Common myeloid progenitor, CD34-positive (primary cell): Measurements from ENCODE around the gene FBXL20.

Experiments
- CTCF ChIA-PET: fragments of 350-600 bp; sonication (Branson Sonifier 250); formaldehyde crosslinking; loops from one replicate; lab custom pipeline; 2021; ENCODE audit warnings: antibody characterized with exemption; lab: Charles Lee
- POLR2A ChIA-PET: fragments of 350-600 bp; sonication (Branson Sonifier 250); formaldehyde crosslinking; loops from one replicate; lab custom pipeline; 2021; ENCODE audit warnings: antibody characterized with exemption; lab: Charles Lee
- DNase-seq, 3 donors: peaks; one replicate each; pipeline versions ENCODE4 v3.0.0 to v3.0.0-alpha.2; 2013
- H3K27ac ChIP-seq, 2 experiments: 1 replicate in 1 of 2; 2 replicates in 1 of 2; pipeline ENCODE4 v1.7.0; 2013; ENCODE audit warnings: inconsistent platforms in 2 of 2, low read length in 2 of 2, mild to moderate bottlenecking in 2 of 2, low read depth in 1 of 2, moderate library complexity in 1 of 2; ENCODE audit not compliant: severe bottlenecking in 2 of 2, insufficient read depth in 1 of 2, poor library complexity in 1 of 2
- H3K27me3 ChIP-seq, 5 experiments: replicated peaks in 2 of 5; 1 replicate in 3 of 5; 2 replicates in 2 of 5; pipeline versions ENCODE4 v1.6.1 to v1.7.0; 2013; ENCODE audit warnings: low read length in 4 of 5, mild to moderate bottlenecking in 2 of 5, moderate library complexity in 2 of 5, inconsistent platforms in 1 of 5; ENCODE audit not compliant: insufficient read depth in 5 of 5, control insufficient read depth in 4 of 5
- H3K36me3 ChIP-seq, 4 experiments: 1 replicate in 2 of 4; 2 replicates in 2 of 4; pipeline versions ENCODE4 v1.6.1 to v1.7.0; 2013; ENCODE audit warnings: low read length in 3 of 4, control low read depth in 1 of 4, mild to moderate bottlenecking in 1 of 4; ENCODE audit not compliant: control insufficient read depth in 4 of 4, insufficient read depth in 4 of 4
- H3K4me1 ChIP-seq, 4 experiments: 1 replicate in 3 of 4; 2 replicates in 1 of 4; pipeline versions ENCODE4 v1.6.1 to v1.7.1; 2013; ENCODE audit warnings: low read length in 3 of 4, mild to moderate bottlenecking in 3 of 4, control low read depth in 1 of 4, inconsistent platforms in 1 of 4, moderate library complexity in 1 of 4; ENCODE audit not compliant: control insufficient read depth in 4 of 4, insufficient read depth in 4 of 4; ENCODE audit errors: control extremely low read depth in 1 of 4
- H3K4me3 ChIP-seq, 7 experiments: 1 replicate in 4 of 7; 2 replicates in 3 of 7; pipeline versions ENCODE4 v1.5.1 to v1.7.0; 2013; ENCODE audit warnings: mild to moderate bottlenecking in 7 of 7, low read length in 6 of 7, moderate library complexity in 6 of 7, inconsistent platforms in 2 of 7, low read depth in 2 of 7, control low read depth in 1 of 7; ENCODE audit not compliant: insufficient read depth in 4 of 7, control insufficient read depth in 1 of 7; ENCODE audit errors: extremely low read depth in 1 of 7
- H3K9me3 ChIP-seq, 5 experiments: 1 replicate in 4 of 5; 2 replicates in 1 of 5; pipeline versions ENCODE4 v1.6.1 to v1.7.1; 2013; ENCODE audit warnings: low read length in 4 of 5, mild to moderate bottlenecking in 2 of 5, inconsistent platforms in 1 of 5, low read depth in 1 of 5, moderate library complexity in 1 of 5; ENCODE audit not compliant: control insufficient read depth in 4 of 5, insufficient read depth in 2 of 5; ENCODE audit errors: control extremely low read depth in 1 of 5
- WGBS: methylation state at CpG from one replicate; pipeline ENCODE4 v1.1.5; 2013; ENCODE audit not compliant: insufficient coverage; 5-methylcytosine and 5-hydroxymethylcytosine counted together

The FBXL20 gene

DNA sequence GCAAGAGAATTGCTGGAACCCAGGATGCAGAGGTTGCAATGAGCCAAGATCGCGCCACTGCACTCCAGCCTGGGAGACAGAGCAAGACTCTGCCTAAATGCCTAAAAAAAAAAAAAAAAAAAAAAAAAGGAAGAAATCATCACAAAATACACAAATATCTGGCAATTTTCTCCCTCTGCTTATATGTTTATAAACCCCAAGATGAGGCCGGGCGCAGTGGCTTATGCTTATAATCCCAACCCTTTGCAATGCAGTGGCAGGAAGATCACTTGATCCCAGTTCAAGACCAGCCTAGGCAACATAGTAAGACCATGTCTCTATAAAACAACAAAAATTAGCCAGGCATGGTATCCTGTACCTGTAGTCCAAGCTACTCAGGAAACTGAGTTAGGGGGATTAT is 28.2 kb upstream of the FBXL20 start:
- no peak for DNase-seq
- H3K36me3 ChIP-seq: peaks cover 10 to 76% (median 49%) of the 10 kb centered on the region in 4 experiments
- no peak overlapping the region for H3K4me3 ChIP-seq
- H3K9me3 ChIP-seq: no peaks in the 10 kb centered on the region
- ChIA-PET POLR2A (no interaction called here), CTCF (no interaction called here)
- no CpG with 5 or more reads among the region's 4 CpGs for WGBS
- no peak overlapping the region for H3K27ac ChIP-seq
- H3K27me3 ChIP-seq: no peaks in the 10 kb centered on the region
- H3K4me1 ChIP-seq: no peaks in the 10 kb centered on the region

DNA sequence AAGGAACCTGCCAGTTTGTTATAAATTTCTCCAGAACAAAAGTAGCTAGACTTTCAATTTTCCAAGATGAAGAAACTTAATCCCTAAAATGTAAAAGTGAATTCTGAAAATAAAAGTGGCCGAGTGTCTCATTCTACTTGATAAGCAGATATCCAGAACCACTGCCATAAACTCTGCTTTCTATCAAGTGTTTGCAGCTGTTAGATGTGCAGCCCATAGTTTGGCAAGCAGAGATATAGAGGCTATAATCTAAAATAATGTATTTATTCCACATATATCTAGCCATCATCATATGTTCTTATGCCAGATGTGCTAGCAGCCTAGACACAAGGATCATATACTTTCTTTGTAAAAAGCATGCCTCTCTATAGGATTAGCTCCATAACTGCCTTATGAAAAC is 14.7 kb upstream of the FBXL20 start:
- WGBS: no CpG with 5 or more reads among the region's 1 CpG
- Histone ChIP-seq H3K4me1 (no peaks in the 10 kb centered on the region), H3K9me3 (no peaks in the 10 kb centered on the region), H3K36me3 (peaks cover 14 to 68% (median 39%) of the 10 kb centered on the region in 4 experiments), H3K27me3 (no peaks in the 10 kb centered on the region), H3K27ac (peak overlapping the region in 1 of 2 experiments; percentile 8), H3K4me3 (no peak overlapping the region)
- no peak for DNase-seq
- CTCF ChIA-PET: interaction anchor here (0.6 kb wide), 1 partner anchor 69 kb away, joined by 4 read pairs; no protein-coding TSS in a partner anchor
- POLR2A ChIA-PET: no interaction called here

DNA sequence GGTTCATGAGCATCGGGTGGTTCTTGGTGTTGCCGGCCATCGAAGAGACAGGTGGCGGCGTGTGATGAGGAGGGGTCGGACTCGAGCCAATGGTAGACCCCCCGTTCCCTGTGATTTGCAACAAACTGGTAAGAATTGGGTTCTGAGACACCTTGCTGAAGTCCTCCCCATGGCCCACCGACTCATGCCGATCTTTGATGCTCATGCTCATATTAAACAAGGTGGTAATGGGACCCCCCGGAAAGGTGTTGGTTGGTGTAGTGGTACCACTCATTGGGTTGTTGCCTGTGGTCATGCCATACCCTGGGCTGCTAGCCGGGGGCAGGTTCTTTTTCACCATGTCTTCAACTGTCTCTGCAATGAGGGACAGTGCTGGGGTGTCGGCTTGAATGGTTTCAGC is 8.9 kb upstream of the FBXL20 start:
- ChIA-PET POLR2A (no interaction called here), CTCF (interaction anchor here (1.0 to 1.2 kb wide), 2 partner anchors 9 to 10 kb away, joined by 3 read pairs; partner anchors contain the start of gene FBXL20)
- no peak for DNase-seq
- WGBS: 100% methylated on average over 9 of the region's 13 CpGs
- Histone ChIP-seq H3K4me3 (no peak overlapping the region), H3K4me1 (no peaks in the 10 kb centered on the region), H3K27ac (no peak overlapping the region), H3K36me3 (peaks cover 29 to 79% (median 58%) of the 10 kb centered on the region in 4 experiments), H3K9me3 (no peaks in the 10 kb centered on the region), H3K27me3 (no peaks in the 10 kb centered on the region)

DNA sequence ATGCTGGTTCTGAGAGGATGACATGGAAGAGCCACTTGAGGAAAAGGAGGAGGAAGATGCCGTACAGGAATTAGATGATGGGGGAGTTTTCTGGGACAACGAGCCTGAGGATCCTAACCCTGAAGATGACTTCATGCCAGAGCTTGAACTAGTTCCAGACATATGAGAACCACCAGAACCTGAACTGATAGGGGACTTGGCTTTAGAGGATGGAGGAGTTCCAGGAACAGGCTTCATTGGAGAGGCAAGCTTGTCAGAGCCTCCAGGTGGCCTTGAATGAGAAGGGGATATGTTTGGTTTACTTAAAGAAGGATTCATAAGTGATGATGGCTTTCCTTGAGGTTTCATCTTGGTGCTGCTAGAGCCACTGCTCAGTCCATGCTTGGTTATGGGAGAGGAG is 6.9 kb upstream of the FBXL20 start:
- peaks cover 24 to 70% (median 52%) of the 10 kb centered on the region in 4 experiments for H3K36me3 ChIP-seq
- H3K4me1 ChIP-seq: no peaks in the 10 kb centered on the region
- WGBS: 94% methylated on average over 2 of the region's 2 CpGs
- ChIA-PET POLR2A (interaction anchor here (0.7 kb wide), 1 partner anchor 43 kb away, joined by 3 read pairs; no protein-coding TSS in a partner anchor), CTCF (no interaction called here)
- no peaks in the 10 kb centered on the region for H3K9me3 ChIP-seq
- no peaks in the 10 kb centered on the region for H3K27me3 ChIP-seq
- no peak overlapping the region for H3K27ac ChIP-seq
- DNase-seq: no peak
- H3K4me3 ChIP-seq: no peak overlapping the region

DNA sequence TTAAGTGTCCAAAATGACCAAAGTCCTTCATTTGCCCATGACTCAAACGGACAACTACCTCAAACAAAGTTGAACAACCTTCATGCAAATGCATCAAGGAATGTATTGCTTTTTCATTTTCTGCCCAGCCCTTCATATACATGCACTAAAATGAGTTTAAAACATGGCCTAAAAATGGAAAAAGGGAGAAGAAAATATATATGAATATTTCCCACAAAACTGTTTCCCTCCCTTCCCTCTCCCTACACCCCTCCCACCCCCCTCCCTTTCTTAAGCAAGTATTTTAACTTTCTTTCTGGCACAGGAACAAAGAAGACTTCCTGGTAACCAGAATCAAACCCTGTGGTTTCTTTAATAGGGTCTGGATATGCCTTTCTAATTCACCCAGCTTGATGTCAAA is 5.5 kb upstream of the FBXL20 start:
- Histone ChIP-seq H3K9me3 (no peaks in the 10 kb centered on the region), H3K4me1 (peaks cover 0 to 3% (median under 1%) of the 10 kb centered on the region in 4 experiments), H3K27me3 (no peaks in the 10 kb centered on the region), H3K4me3 (no peak overlapping the region), H3K36me3 (peaks cover 21 to 62% (median 46%) of the 10 kb centered on the region in 4 experiments), H3K27ac (no peak overlapping the region)
- ChIA-PET CTCF (no interaction called here), POLR2A (no interaction called here)
- WGBS: no CpG with 5 or more reads among the region's 1 CpG
- DNase-seq: no peak

DNA sequence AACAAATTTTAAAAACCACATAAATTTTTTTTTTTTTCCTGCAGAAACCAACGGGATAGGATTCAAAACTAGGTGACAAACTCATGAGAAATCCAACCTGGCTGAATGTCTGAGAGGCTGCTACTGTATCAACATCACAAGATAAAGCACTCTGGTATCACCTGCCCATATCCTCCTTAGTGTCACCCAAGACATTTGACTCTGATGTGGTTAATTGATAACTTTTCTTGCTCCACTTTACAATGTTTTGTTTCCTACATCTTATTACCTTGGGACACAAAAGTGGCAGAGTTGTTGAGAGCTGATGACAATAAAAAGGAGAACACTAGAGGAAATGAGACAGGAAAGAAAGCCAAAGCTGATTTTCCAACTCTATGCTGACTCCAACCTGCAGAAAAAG is 4.0 kb upstream of the FBXL20 start:
- Histone ChIP-seq H3K27ac (no peak overlapping the region), H3K4me1 (peaks cover 2 to 6% (median 4%) of the 10 kb centered on the region in 4 experiments), H3K36me3 (peaks cover 19 to 54% (median 38%) of the 10 kb centered on the region in 4 experiments), H3K9me3 (no peaks in the 10 kb centered on the region), H3K4me3 (no peak overlapping the region), H3K27me3 (no peaks in the 10 kb centered on the region)
- CTCF ChIA-PET: no interaction called here
- 50% methylated on average over 1 of the region's 1 CpG for WGBS
- DNase-seq: no peak
- POLR2A ChIA-PET: interaction anchor here (0.6 kb wide), 1 partner anchor 323 kb away, joined by 3 read pairs; no protein-coding TSS in a partner anchor

DNA sequence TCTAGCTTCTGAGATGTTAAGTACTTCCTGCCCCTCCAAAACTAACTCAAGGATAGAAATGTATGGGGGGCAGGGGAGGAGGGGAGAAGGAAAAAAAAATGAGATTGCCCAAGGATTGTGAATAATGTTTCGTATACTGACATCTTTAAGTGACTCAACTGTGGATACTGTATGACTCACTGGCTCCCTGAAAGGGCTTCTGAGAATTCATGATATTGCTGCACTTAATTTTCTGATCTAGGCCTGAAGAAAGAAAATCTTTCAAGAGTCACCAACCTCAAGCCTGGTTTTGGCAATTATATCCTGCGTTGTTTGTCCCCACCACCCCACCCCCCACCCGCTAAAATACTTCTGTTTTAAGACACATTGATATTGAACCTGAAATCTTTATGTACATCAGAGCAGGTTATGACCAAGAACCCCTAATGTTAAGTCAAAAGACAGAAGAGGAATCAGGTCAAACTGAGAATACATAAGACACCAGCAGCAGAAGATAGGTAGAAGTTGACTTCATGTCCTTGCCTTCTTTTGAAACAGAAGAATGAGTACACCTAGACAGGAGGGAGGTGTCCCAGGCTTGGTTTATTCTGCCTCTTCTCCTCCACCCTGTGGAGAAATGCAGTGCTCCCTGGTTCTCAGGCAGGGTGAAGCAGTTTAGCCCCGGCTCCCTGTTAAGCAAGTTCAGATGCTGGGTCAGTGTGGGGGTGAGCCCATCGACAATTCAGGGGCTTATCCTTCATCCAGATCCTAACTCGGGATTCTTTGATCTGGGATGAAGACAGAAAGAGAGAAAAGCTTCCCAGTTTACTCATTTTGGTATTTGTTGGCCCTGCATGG is 3.3 kb upstream of the FBXL20 start:
- CTCF ChIA-PET: no interaction called here
- peaks cover 6 to 13% (median 11%) of the 10 kb centered on the region in 4 experiments for H3K4me1 ChIP-seq
- H3K27me3 ChIP-seq: no peaks in the 10 kb centered on the region
- no peak overlapping the region for H3K27ac ChIP-seq
- H3K4me3 ChIP-seq: no peak overlapping the region
- no peaks in the 10 kb centered on the region for H3K9me3 ChIP-seq
- DNase-seq: peak in 2 of 3 donors; percentile 10 to 17
- peaks cover 19 to 47% (median 32%) of the 10 kb centered on the region in 4 experiments for H3K36me3 ChIP-seq
- POLR2A ChIA-PET: no interaction called here
- 94% methylated on average over 5 of the region's 6 CpGs for whole genome bisulfite sequencing
